ENCODE results near the gene TMEM238.

TMEM238 gene

GRCh38 chr19:55376241-55376933 is 7.7 kb downstream of the TMEM238 start, which contains the start of gene TMEM190:
Gene TMEM190, plus strand, starts transcription at chr19:55376826. Its CDS starts 28 bp downstream, at chr19:55376854.
- WGBS (ENCODE audit: insufficient coverage, insufficient read length): no CpG with 5 or more reads among the region's 21 CpGs
- H3K9me3 ChIP-seq (ENCODE audit: control insufficient read depth, insufficient read depth, low read length): no peaks in the 10 kb centered on the region
- peaks cover 4% of the 10 kb centered on the region; the same call in 1 of the 2 replicates for H3K27me3 ChIP-seq (ENCODE audit: control insufficient read depth, insufficient read depth, low read length)
- DNase-seq (ENCODE audit: low read depth, low spot score): no peak
- H3K4me1 ChIP-seq (ENCODE audit: control insufficient read depth, insufficient read depth, low read length): peaks cover 15% of the 10 kb centered on the region
- H3K27ac ChIP-seq (ENCODE audit: low read length): no peak within 1 kb of the TSS
- H3K4me3 ChIP-seq (ENCODE audit: low read length): peak within 1 kb of the TSS; percentile 4; the same call in 1 of the 2 replicates
- no peaks in the 10 kb centered on the region for H3K36me3 ChIP-seq (ENCODE audit: control insufficient read depth, insufficient read depth, low read length)

- Histone ChIP-seq H3K27me3 (ENCODE audit: control insufficient read depth, insufficient read depth, low read length) (peaks cover 12% of the 10 kb centered on the region; the same call in 1 of the 2 replicates), H3K36me3 (ENCODE audit: control insufficient read depth, insufficient read depth, low read length) (no peaks in the 10 kb centered on the region), H3K27ac (ENCODE audit: low read length) (no peak overlapping the region), H3K4me1 (ENCODE audit: control insufficient read depth, insufficient read depth, low read length) (peaks cover 15% of the 10 kb centered on the region), H3K4me3 (ENCODE audit: low read length) (no peak overlapping the region), H3K9me3 (ENCODE audit: control insufficient read depth, insufficient read depth, low read length) (no peaks in the 10 kb centered on the region)
- WGBS (ENCODE audit: insufficient coverage, insufficient read length): no CpG with 5 or more reads among the region's 31 CpGs
- no peak for DNase-seq (ENCODE audit: low read depth, low spot score)
These were observed 9.9 kb downstream of the TMEM238 start for GRCh38 chr19:55373993-55374757.

- H3K27ac ChIP-seq (ENCODE audit: low read length): no peak overlapping the region
- H3K27me3 ChIP-seq (ENCODE audit: control insufficient read depth, insufficient read depth, low read length): peaks cover 12% of the 10 kb centered on the region; the same call in 1 of the 2 replicates
- no peak for DNase-seq (ENCODE audit: low read depth, low spot score)
- no peaks in the 10 kb centered on the region for H3K9me3 ChIP-seq (ENCODE audit: control insufficient read depth, insufficient read depth, low read length)
- H3K36me3 ChIP-seq (ENCODE audit: control insufficient read depth, insufficient read depth, low read length): no peaks in the 10 kb centered on the region
- no peak overlapping the region for H3K4me3 ChIP-seq (ENCODE audit: low read length)
- no CpG with 5 or more reads among the region's 9 CpGs for WGBS (ENCODE audit: insufficient coverage, insufficient read length)
- H3K4me1 ChIP-seq (ENCODE audit: control insufficient read depth, insufficient read depth, low read length): peaks cover 15% of the 10 kb centered on the region
These were observed 10.6 kb downstream of the TMEM238 start for GRCh38 chr19:55373306-55373992.

GRCh38 chr19:55372316-55373081 is 11.6 kb downstream of the TMEM238 start:
- no peak for DNase-seq (ENCODE audit: low read depth, low spot score)
- no CpG with 5 or more reads among the region's 24 CpGs for WGBS (ENCODE audit: insufficient coverage, insufficient read length)
- H3K27ac ChIP-seq (ENCODE audit: low read length): no peak overlapping the region
- H3K4me1 ChIP-seq (ENCODE audit: control insufficient read depth, insufficient read depth, low read length): peaks cover 14% of the 10 kb centered on the region
- H3K36me3 ChIP-seq (ENCODE audit: control insufficient read depth, insufficient read depth, low read length): no peaks in the 10 kb centered on the region
- no peak overlapping the region for H3K4me3 ChIP-seq (ENCODE audit: low read length)
- peaks cover 14% of the 10 kb centered on the region; the same call in 1 of the 2 replicates for H3K27me3 ChIP-seq (ENCODE audit: control insufficient read depth, insufficient read depth, low read length)
- H3K9me3 ChIP-seq (ENCODE audit: control insufficient read depth, insufficient read depth, low read length): no peaks in the 10 kb centered on the region

- Histone ChIP-seq H3K4me1 (ENCODE audit: control insufficient read depth, insufficient read depth, low read length) (peaks cover 10% of the 10 kb centered on the region), H3K4me3 (ENCODE audit: low read length) (peak within 1 kb of the TSS; percentile 46; the same call in 1 of the 2 replicates), H3K27me3 (ENCODE audit: control insufficient read depth, insufficient read depth, low read length) (peaks cover 14% of the 10 kb centered on the region; the same call in 1 of the 2 replicates)
These were observed 13.6 kb downstream of the TMEM238 start, which contains the start of gene IL11 for GRCh38 chr19:55370305-55370988. Gene IL11, minus strand, starts transcription at chr19:55370463. Its CDS starts 153 bp downstream, at chr19:55370310.

GRCh38 chr19:55369653-55370304 is 14.3 kb downstream of the TMEM238 start:
- H3K27me3 ChIP-seq (ENCODE audit: control insufficient read depth, insufficient read depth, low read length): peaks cover 14% of the 10 kb centered on the region; the same call in 1 of the 2 replicates
- peak overlapping the region; percentile 46; the same call in 1 of the 2 replicates for H3K4me3 ChIP-seq (ENCODE audit: low read length)
- H3K36me3 ChIP-seq (ENCODE audit: control insufficient read depth, insufficient read depth, low read length): no peaks in the 10 kb centered on the region
- H3K27ac ChIP-seq (ENCODE audit: low read length): no peak overlapping the region
- no CpG with 5 or more reads among the region's 59 CpGs for WGBS (ENCODE audit: insufficient coverage, insufficient read length)
- peaks cover 10% of the 10 kb centered on the region for H3K4me1 ChIP-seq (ENCODE audit: control insufficient read depth, insufficient read depth, low read length)
- DNase-seq (ENCODE audit: low read depth, low spot score): no peak
- H3K9me3 ChIP-seq (ENCODE audit: control insufficient read depth, insufficient read depth, low read length): no peaks in the 10 kb centered on the region

More at GRCh38 chr19:55370305-55370988, 13.6 kb downstream of the TMEM238 start, which contains the start of gene IL11:
- H3K27ac ChIP-seq (ENCODE audit: low read length): no peak within 1 kb of the TSS
- no peaks in the 10 kb centered on the region for H3K9me3 ChIP-seq (ENCODE audit: control insufficient read depth, insufficient read depth, low read length)
- no peak for DNase-seq (ENCODE audit: low read depth, low spot score)
- H3K36me3 ChIP-seq (ENCODE audit: control insufficient read depth, insufficient read depth, low read length): no peaks in the 10 kb centered on the region
- WGBS (ENCODE audit: insufficient coverage, insufficient read length): no CpG with 5 or more reads among the region's 32 CpGs

GRCh38 chr19:55368701-55369563 is 15.2 kb downstream of the TMEM238 start:
- Histone ChIP-seq H3K4me3 (ENCODE audit: low read length) (peak overlapping the region; percentile 32; the same call in 1 of the 2 replicates), H3K27ac (ENCODE audit: low read length) (no peak overlapping the region), H3K27me3 (ENCODE audit: control insufficient read depth, insufficient read depth, low read length) (peaks cover 14% of the 10 kb centered on the region; the same call in 1 of the 2 replicates), H3K4me1 (ENCODE audit: control insufficient read depth, insufficient read depth, low read length) (peaks cover 7% of the 10 kb centered on the region), H3K9me3 (ENCODE audit: control insufficient read depth, insufficient read depth, low read length) (no peaks in the 10 kb centered on the region), H3K36me3 (ENCODE audit: control insufficient read depth, insufficient read depth, low read length) (no peaks in the 10 kb centered on the region)
- no CpG with 5 or more reads among the region's 54 CpGs for WGBS (ENCODE audit: insufficient coverage, insufficient read length)
- DNase-seq (ENCODE audit: low read depth, low spot score): no peak

GRCh38 chr19:55368106-55368505 is 16.0 kb downstream of the TMEM238 start:
- Histone ChIP-seq H3K4me3 (ENCODE audit: low read length) (no peak overlapping the region), H3K4me1 (ENCODE audit: control insufficient read depth, insufficient read depth, low read length) (peaks cover 4% of the 10 kb centered on the region), H3K27me3 (ENCODE audit: control insufficient read depth, insufficient read depth, low read length) (peaks cover 14% of the 10 kb centered on the region; the same call in 1 of the 2 replicates), H3K27ac (ENCODE audit: low read length) (no peak overlapping the region), H3K9me3 (ENCODE audit: control insufficient read depth, insufficient read depth, low read length) (no peaks in the 10 kb centered on the region), H3K36me3 (ENCODE audit: control insufficient read depth, insufficient read depth, low read length) (no peaks in the 10 kb centered on the region)
- WGBS (ENCODE audit: insufficient coverage, insufficient read length): no CpG with 5 or more reads among the region's 16 CpGs
- DNase-seq (ENCODE audit: low read depth, low spot score): no peak

Data from iPS DF 6.9 (cell line).